Liver (tissue), 9 donors: Measurements from ENCODE around the gene BOD1L1. TPM values are rescaled to one million over a fixed set of nuclear protein-coding genes. Genes with fewer than 3 reads are reported as not detected.

Source experiments
- DNase-seq: peaks from one replicate; pipeline ENCODE4 v3.0.0-alpha.2; 2017; ENCODE audit warnings: low spot score
- H3K27ac ChIP-seq, 2 donors: one replicate each; pipeline ENCODE4 v1.7.0; 2013; ENCODE audit warnings: inconsistent platforms in 2 of 2, low read length in 2 of 2, control low read depth in 1 of 2, low read depth in 1 of 2, mild to moderate bottlenecking in 1 of 2
- H3K27me3 ChIP-seq, 4 donors: one replicate each; pipeline versions ENCODE4 v1.6.1 to v1.7.0; 2013; ENCODE audit warnings: low read length in 3 of 4, inconsistent platforms in 1 of 4, mild to moderate bottlenecking in 1 of 4, moderate library complexity in 1 of 4; ENCODE audit not compliant: control insufficient read depth in 4 of 4, insufficient read depth in 4 of 4
- H3K36me3 ChIP-seq, 4 donors: one replicate each; pipeline versions ENCODE4 v1.6.1 to v1.7.0; 2013; ENCODE audit warnings: low read length in 3 of 4, mild to moderate bottlenecking in 3 of 4, low read depth in 1 of 4, moderate library complexity in 1 of 4; ENCODE audit not compliant: control insufficient read depth in 4 of 4, insufficient read depth in 3 of 4
- H3K4me1 ChIP-seq, 4 donors: one replicate each; pipeline versions ENCODE4 v1.6.1 to v1.7.0; 2013; ENCODE audit warnings: low read length in 3 of 4, mild to moderate bottlenecking in 3 of 4, moderate library complexity in 1 of 4; ENCODE audit not compliant: control insufficient read depth in 4 of 4, insufficient read depth in 4 of 4
- H3K4me3 ChIP-seq, 3 donors: one replicate each; pipeline versions ENCODE4 v1.6.1 to v1.7.0; 2013; ENCODE audit warnings: low read length in 3 of 3, control low read depth in 1 of 3, low read depth in 1 of 3, mild to moderate bottlenecking in 1 of 3
- H3K9ac ChIP-seq, 2 donors: one replicate each; pipeline ENCODE4 v1.7.0; 2013; ENCODE audit warnings: low read length in 2 of 2, mild to moderate bottlenecking in 2 of 2, moderate library complexity in 2 of 2, control low read depth in 1 of 2, low read depth in 1 of 2
- H3K9me3 ChIP-seq, 4 donors: one replicate each; pipeline versions ENCODE4 v1.6.1 to v1.7.0; 2013; ENCODE audit warnings: low read length in 3 of 4; ENCODE audit not compliant: control insufficient read depth in 4 of 4
- ATF3 ChIP-seq: IDR thresholded peaks from 2 replicates; pipeline ENCODE4 v1.6.1; 2016; ENCODE audit warnings: antibody characterized with exemption
- FOXA1 ChIP-seq: IDR thresholded peaks from 2 replicates; pipeline ENCODE4 v1.6.1; 2016; ENCODE audit warnings: antibody characterized with exemption
- GABPA ChIP-seq, 2 donors: IDR thresholded peaks in 1 of 2; conservative IDR thresholded peaks in 1 of 2; 2 replicates each; pipeline ENCODE4 v1.6.1; 2016; ENCODE audit warnings: antibody characterized with exemption in 2 of 2, mild to moderate bottlenecking in 1 of 2, moderate library complexity in 1 of 2
- HNF4A ChIP-seq, 2 donors: conservative IDR thresholded peaks; 2 replicates each; pipeline ENCODE4 v1.6.1; 2016; ENCODE audit warnings: antibody characterized with exemption in 2 of 2, mild to moderate bottlenecking in 2 of 2
- JUND ChIP-seq, 2 donors: IDR thresholded peaks; 2 replicates each; pipeline ENCODE4 v1.6.1; 2016; ENCODE audit warnings: antibody characterized with exemption in 2 of 2
- MAX ChIP-seq: IDR thresholded peaks from 2 replicates; pipeline ENCODE4 v1.6.1; 2016; ENCODE audit warnings: antibody characterized with exemption
- NR2F2 ChIP-seq: IDR thresholded peaks from 2 replicates; pipeline ENCODE4 v1.6.1; 2016; ENCODE audit warnings: antibody characterized with exemption
- RAD21 ChIP-seq, 2 donors: IDR thresholded peaks; 2 replicates each; pipeline ENCODE4 v1.6.1; 2016; ENCODE audit warnings: antibody characterized with exemption in 2 of 2, mild to moderate bottlenecking in 2 of 2
- REST ChIP-seq: IDR thresholded peaks from 2 replicates; pipeline ENCODE4 v1.6.1; 2016; ENCODE audit warnings: antibody characterized with exemption, mild to moderate bottlenecking
- RXRA ChIP-seq, 2 donors: IDR thresholded peaks; 2 replicates each; pipeline ENCODE4 v1.6.1; 2017 to 2018; ENCODE audit warnings: antibody characterized with exemption in 2 of 2, mild to moderate bottlenecking in 1 of 2
- SP1 ChIP-seq: IDR thresholded peaks from 2 replicates; pipeline ENCODE4 v1.6.1; 2018; ENCODE audit warnings: antibody characterized with exemption, mild to moderate bottlenecking
- TAF1 ChIP-seq: conservative IDR thresholded peaks from 2 replicates; pipeline ENCODE4 v1.6.1; 2016; ENCODE audit warnings: antibody characterized with exemption, mild to moderate bottlenecking
- YY1 ChIP-seq: IDR thresholded peaks from 2 replicates; pipeline ENCODE4 v1.6.1; 2016; ENCODE audit warnings: antibody characterized with exemption, mild to moderate bottlenecking
- ZBTB33 ChIP-seq: IDR thresholded peaks from 2 replicates; pipeline ENCODE4 v1.6.1; 2016; ENCODE audit warnings: antibody characterized with exemption
- WGBS: extraction: QIAGEN DNeasy Blood & Tissue Kit; methylation state at CpG from one replicate; pipeline ENCODE4 v1.1.7; 2013; 5-methylcytosine and 5-hydroxymethylcytosine counted together
- polyA plus RNA-seq, 2 donors: library from polyadenylated mRNA; stranded (reverse) in 1 of 2; unstranded in 1 of 2; fragments of 200-250 nt in 1 of 2; fragments of >200 nt in 1 of 2; fragmentation: Nextera tagmentation in 1 of 2; extraction: Ambion mirVana in 1 of 2; gene quantifications; one replicate each; pipeline versions ENCODE4 v1.2.1 to v1.2.3, GENCODE V29; 2013 to 2015
- total RNA-seq, 2 donors: library from RNA; depleted of rRNA; stranded (reverse); fragments of >200 nt; gene quantifications; one replicate each; pipeline ENCODE4 v1.2.3, GENCODE V29; 2014
- donor health status: healthy.
- donor health status: healthy.
- donor health status: healthy.
- donor health status: healthy.
- donor health status: healthy.

Gene BOD1L1
- total and polyA plus RNA-seq, 4 donors, result 4.1 to 19.2 (median 10.2) TPM

- Histone ChIP-seq H3K4me3 (no peak overlapping the region), H3K4me1 (peaks cover 0 to 5% (median 4%) of the 10 kb centered on the region in 4 donors), H3K36me3 (no peaks in the 10 kb centered on the region), H3K9ac (no peak overlapping the region), H3K9me3 (peaks cover 0 to 22% (median 4%) of the 10 kb centered on the region in 4 donors), H3K27ac (no peak overlapping the region), H3K27me3 (no peaks in the 10 kb centered on the region)
- 88% methylated on average over 1 of the region's 1 CpG for WGBS
- DNase-seq, result no peak
- TF ChIP-seq ZBTB33 (no peak), GABPA (IDR thresholded peaks at IDR 0.05 in 1 of 2, conservative IDR thresholded peaks at IDR 0.05 in 1 of 2) (no peak), ATF3 (no peak), YY1 (no peak)
Measured at GRCh38 chr4:13674971-13675370, 47.4 kb upstream of the BOD1L1 start.

GRCh38 chr4:13673167-13673566 lies 45.6 kb upstream of the BOD1L1 start:
- no peaks in the 10 kb centered on the region for H3K36me3 ChIP-seq
- H3K27me3 ChIP-seq, result no peaks in the 10 kb centered on the region
- no peak overlapping the region for H3K27ac ChIP-seq
- DNase-seq, result no peak
- TF ChIP-seq JUND (IDR thresholded peaks at IDR 0.05) (no peak), MAX (no peak), RXRA (IDR thresholded peaks at IDR 0.05) (no peak), ZBTB33 (no peak), TAF1 (no peak), YY1 (no peak), NR2F2 (no peak), RAD21 (IDR thresholded peaks at IDR 0.05) (no peak), ATF3 (no peak), FOXA1 (no peak)
- no peak overlapping the region for H3K9ac ChIP-seq
- peaks cover 0 to 21% (median 4%) of the 10 kb centered on the region in 4 donors for H3K9me3 ChIP-seq
- H3K4me1 ChIP-seq, result peaks cover 0 to 1% (median 0%) of the 10 kb centered on the region in 4 donors
- H3K4me3 ChIP-seq, result no peak overlapping the region

- DNase-seq, result no peak
- Histone ChIP-seq H3K36me3 (no peaks in the 10 kb centered on the region), H3K4me3 (no peak overlapping the region), H3K9me3 (peaks cover 0 to 12% (median 0%) of the 10 kb centered on the region in 4 donors), H3K4me1 (peaks cover 0 to 2% (median 0%) of the 10 kb centered on the region in 4 donors), H3K27me3 (no peaks in the 10 kb centered on the region), H3K9ac (no peak overlapping the region), H3K27ac (no peak overlapping the region)
- 69% methylated on average over 4 of the region's 4 CpGs for WGBS
- no peak for TF ChIP-seq HNF4A (conservative IDR thresholded peaks at IDR 0.05)
- no peak for TF ChIP-seq ATF3
- TF ChIP-seq RAD21 (IDR thresholded peaks at IDR 0.05), result no peak
- no peak for TF ChIP-seq ZBTB33
- no peak for TF ChIP-seq MAX
- TF ChIP-seq RXRA (IDR thresholded peaks at IDR 0.05), result no peak
- TF ChIP-seq REST, result no peak
- TF ChIP-seq NR2F2, result no peak
- no peak for TF ChIP-seq SP1
Measured at GRCh38 chr4:13670456-13671160, 43.1 kb upstream of the BOD1L1 start.
